ENCODE data around the gene HNRNPA2B1. TPM values are rescaled to one million over a fixed set of nuclear protein-coding genes. Genes with fewer than 3 reads are reported as not detected.

The HNRNPA2B1 gene
- total RNA-seq, 1 experiment from 2014 or later: 1,137 TPM

DNA sequence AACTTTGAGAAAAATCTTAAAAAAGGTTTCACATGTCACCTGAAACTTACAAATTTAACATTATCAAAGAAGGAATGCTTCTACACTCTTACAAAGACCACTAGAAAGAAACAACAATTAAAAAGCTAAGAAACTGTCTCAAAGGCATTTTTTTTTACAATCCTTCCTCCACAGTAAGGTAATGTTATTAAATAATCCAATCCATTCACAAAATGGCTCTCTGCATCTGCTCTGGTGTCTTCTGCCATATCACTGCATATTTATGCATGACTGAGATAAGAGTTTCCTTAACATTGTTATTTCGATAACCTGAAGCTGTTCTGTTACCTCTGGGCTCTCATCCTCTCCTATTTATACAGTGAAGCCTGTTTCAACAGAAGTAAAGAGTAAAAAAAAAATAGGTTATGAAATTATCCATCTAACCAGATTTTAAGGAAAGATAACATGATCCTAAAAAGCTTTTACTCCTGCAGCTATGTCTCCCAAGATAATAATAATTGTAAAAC is 8.5 kb downstream of the HNRNPA2B1 start:
- peaks cover 72 to 93% (median 80%) of the 10 kb centered on the region in 3 experiments for H3K36me3 Mint-ChIP-seq (ENCODE audit: insufficient read depth in 1 of 3, low read depth in 3 of 3)
- no peak overlapping the region for H3K27ac ChIP-seq (ENCODE audit: insufficient read length, low read depth, low read length)

More for the DNA sequence above, 8.5 kb downstream of the HNRNPA2B1 start:
- peaks cover 3% of the 10 kb centered on the region for H3K79me1 ChIP-seq (ENCODE audit: insufficient read depth, low read depth, low read length, poor library complexity, severe bottlenecking)
- no peak overlapping the region for H4K8ac ChIP-seq (replicated peaks; ENCODE audit: insufficient read length, low read depth, low read length)
- H3K79me2 ChIP-seq (ENCODE audit: insufficient read depth, low read length): peaks cover 17% of the 10 kb centered on the region
- H3K4ac ChIP-seq (ENCODE audit: low read depth, low read length): no peak overlapping the region
- no peaks in the 10 kb centered on the region for H3K23me2 ChIP-seq (ENCODE audit: insufficient read length, low read depth, low read length, poor library complexity, severe bottlenecking)
- peak overlapping the region in 1 of 3 experiments; percentile 92; a peak in 2 of 7 replicates for H3K27ac Mint-ChIP-seq
- H3K23ac ChIP-seq (ENCODE audit: insufficient read length, low read depth, low read length): no peak overlapping the region
- no peaks in the 10 kb centered on the region for H4K20me1 ChIP-seq (ENCODE audit: control insufficient read depth, insufficient read depth, insufficient read length)
- WGBS (ENCODE audit: extremely low coverage, insufficient read length, low lambda C conversion rate): no CpG with 5 or more reads among the region's 1 CpG
- H3K4me1 Mint-ChIP-seq: peaks cover 36 to 53% of the 10 kb centered on the region in 2 experiments
- H3K4me3 Mint-ChIP-seq: peak overlapping the region in 1 of 2 experiments; percentile 12; a peak in 1 of 5 replicates
- H2BK5ac ChIP-seq (ENCODE audit: insufficient read length, low read length): no peak overlapping the region
- no peak overlapping the region for H3K14ac ChIP-seq (ENCODE audit: insufficient read depth, low read length)
- no peak overlapping the region for H4K91ac ChIP-seq (ENCODE audit: insufficient read length, low read depth, low read length)
- no peak for DNase-seq
- H3T11ph ChIP-seq (ENCODE audit: low read length): no peak overlapping the region
- TF ChIP-seq, protein P1, sequence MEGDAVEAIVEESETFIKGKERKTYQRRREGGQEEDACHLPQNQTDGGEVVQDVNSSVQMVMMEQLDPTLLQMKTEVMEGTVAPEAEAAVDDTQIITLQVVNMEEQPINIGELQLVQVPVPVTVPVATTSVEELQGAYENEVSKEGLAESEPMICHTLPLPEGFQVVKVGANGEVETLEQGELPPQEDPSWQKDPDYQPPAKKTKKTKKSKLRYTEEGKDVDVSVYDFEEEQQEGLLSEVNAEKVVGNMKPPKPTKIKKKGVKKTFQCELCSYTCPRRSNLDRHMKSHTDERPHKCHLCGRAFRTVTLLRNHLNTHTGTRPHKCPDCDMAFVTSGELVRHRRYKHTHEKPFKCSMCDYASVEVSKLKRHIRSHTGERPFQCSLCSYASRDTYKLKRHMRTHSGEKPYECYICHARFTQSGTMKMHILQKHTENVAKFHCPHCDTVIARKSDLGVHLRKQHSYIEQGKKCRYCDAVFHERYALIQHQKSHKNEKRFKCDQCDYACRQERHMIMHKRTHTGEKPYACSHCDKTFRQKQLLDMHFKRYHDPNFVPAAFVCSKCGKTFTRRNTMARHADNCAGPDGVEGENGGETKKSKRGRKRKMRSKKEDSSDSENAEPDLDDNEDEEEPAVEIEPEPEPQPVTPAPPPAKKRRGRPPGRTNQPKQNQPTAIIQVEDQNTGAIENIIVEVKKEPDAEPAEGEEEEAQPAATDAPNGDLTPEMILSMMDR (conservative IDR thresholded peaks at IDR 0.05): no peak
- H2AK5ac ChIP-seq (ENCODE audit: insufficient read length, low read length): no peak overlapping the region
- H2BK12ac ChIP-seq (ENCODE audit: insufficient read length, low read depth, low read length): no peak overlapping the region
- no peak overlapping the region for H3K18ac ChIP-seq (ENCODE audit: insufficient read length, low read depth, low read length)
- H3K9ac ChIP-seq (ENCODE audit: extremely low read depth, insufficient read length, low read length): no peak overlapping the region
- H3K9me3 Mint-ChIP-seq: 0 out of 5 replicates have a peak, but pooled peaks cover 0 to 2% of the 10 kb centered on the region in 2 experiments
- H4K5ac ChIP-seq (ENCODE audit: insufficient read length, low read depth, low read length): no peak overlapping the region
- no peaks in the 10 kb centered on the region; the same call in 1 of the 2 replicates for H3K27me3 Mint-ChIP-seq (ENCODE audit: low read depth)
- no peaks in the 10 kb centered on the region for H3K27me3 ChIP-seq (ENCODE audit: insufficient read depth, low read length)
- H2BK120ac ChIP-seq (ENCODE audit: low read depth, low read length, poor library complexity, severe bottlenecking): no peak overlapping the region
- H2AFZ ChIP-seq (ENCODE audit: low read length): no peak overlapping the region
- H2BK20ac ChIP-seq (ENCODE audit: low read depth, low read length, poor library complexity, severe bottlenecking): no peak overlapping the region
- no peak overlapping the region for H3K56ac ChIP-seq (ENCODE audit: insufficient read length, low read depth, low read length)
- no peak overlapping the region for H3K4me2 ChIP-seq (ENCODE audit: insufficient read depth, insufficient read length, low read length)
- H2BK15ac ChIP-seq (ENCODE audit: low read depth, low read length): no peak overlapping the region
- no peaks in the 10 kb centered on the region for H3K9me3 ChIP-seq (ENCODE audit: control insufficient read depth, low read depth, low read length)
- no peaks in the 10 kb centered on the region for H3K4me1 ChIP-seq (ENCODE audit: insufficient read depth, low read length)
